A549 treated with CpdA at 1 μM for 4 hours (cell line): Measurements from ENCODE around the gene GPS1. TPM values are rescaled to one million over a fixed set of nuclear protein-coding genes. Genes with fewer than 3 reads are reported as not detected.

Experiments used
- total RNA-seq: library from RNA; stranded (reverse); fragments of 200-300 nt; extraction: Qiagen RNA extraction; gene quantifications from 5 replicates; pipeline ENCODE4 v1.2.3, GENCODE V29; 2022; ENCODE audit warnings: low read depth

Gene GPS1
- total RNA-seq = 101 to 142 TPM (median 137 TPM) in 5 replicates

DNA sequence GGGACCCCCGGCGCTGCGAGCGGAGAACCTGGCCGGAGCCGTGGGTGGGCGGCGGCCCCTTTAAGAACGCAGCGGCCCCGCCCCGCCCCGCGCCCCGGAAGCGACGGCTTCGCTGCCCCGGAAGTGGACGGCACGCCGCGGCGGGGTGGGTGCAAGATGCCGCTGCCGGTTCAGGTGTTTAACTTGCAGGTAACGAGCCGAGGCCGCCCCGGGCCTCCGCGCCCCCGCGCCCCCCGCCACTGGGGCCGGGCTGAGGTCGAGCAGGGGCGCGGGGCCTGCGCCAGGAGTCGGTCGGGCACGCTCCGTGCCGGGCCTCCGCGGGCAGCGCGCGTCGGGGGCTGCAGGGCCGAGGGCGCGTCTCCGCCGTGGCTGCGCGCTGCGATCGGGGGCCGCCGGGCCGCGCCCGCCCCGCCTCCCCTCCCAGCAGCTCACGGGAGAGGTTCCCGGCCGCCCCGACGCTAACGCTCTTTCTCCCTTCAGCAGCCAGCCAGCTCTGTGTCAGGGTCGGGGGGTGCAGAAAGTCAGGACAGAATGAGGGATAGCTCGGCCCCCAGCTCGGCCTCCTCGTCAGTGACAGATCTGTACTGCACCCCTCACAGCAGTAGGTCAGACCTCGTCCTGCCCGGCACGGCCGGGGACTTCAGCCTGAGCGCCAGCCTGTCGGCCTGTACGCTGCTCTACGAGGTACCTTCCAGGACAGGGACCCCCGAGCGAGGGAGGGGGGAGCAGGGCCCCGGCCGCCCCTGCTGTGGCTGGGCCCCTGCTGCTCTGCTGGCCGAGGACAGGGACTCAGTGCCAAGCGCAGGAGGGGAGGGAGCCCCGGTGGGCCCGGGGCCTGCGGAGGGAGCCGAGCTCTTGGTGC lies at the start of gene GPS1, which contains the start of gene RFNG:
TSS of gene GPS1 (plus strand) at position 123 of the 862 bp plus-strand sequence. CDS start at position 157, 34 bp downstream.
TSS of gene RFNG (minus strand) at position 36 of the 862 bp plus-strand sequence. CDS start 45 bp downstream, outside the sequence.

DNA sequence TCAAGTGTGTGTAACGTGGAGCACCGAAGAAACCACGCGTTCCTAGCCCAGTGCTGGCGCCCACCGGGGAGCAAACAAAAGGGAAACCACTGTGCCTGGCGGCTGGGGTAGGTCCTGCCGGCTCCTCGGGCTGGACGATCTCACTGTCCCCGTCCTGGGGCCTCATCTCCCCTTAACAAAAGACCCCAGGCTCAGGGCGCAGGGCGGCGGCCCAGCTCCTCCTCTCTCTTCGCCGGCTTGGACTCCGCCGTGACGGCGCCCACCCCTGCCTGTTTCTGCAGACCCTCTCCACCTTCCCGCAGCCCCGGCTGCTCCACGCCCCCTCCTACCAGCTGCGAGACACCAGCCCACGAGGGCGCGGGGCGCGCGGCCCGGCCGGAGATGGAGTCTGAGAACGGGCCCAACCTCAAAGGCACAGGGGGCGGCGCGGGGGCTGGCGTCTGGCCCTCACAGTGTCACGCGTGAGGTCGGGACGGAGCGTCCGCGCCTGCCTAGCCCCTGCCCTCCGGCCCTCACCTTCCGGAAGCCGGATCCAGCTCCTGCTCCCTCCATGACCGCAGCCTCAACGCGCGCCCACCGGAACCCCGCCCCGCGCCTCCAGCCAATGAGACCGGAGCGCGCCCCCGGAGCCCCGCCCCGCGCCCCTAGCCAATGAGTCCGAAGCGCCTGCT lies 29.3 kb upstream of the GPS1 start, which contains the start of gene CENPX:
TSS of gene CENPX (minus strand) at position 569 of the 671 bp plus-strand sequence. CDS start at position 552, 17 bp downstream.

DNA sequence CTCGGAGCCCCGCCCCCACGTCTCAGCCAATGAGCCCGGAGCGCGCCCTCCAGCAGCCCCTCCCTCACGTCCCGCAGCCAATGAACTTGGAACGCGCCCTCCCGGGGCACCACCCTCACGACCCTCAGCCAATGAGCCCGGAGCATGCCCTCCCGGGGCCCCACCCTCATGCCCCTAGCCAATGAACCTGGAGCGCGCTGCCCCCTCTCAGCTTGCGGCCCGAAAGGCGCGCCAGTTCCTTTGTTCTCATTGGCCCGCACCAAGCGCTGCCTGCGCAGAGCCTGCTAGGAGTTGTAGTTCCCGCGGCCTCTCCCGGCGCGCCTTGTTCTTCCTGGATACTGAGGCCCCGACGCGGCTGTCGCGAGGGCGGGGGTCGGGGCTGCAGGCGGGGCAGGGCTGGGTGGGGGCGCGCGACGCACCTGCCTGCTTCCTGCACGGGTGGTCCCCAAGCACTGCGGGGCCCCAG lies 28.7 kb upstream of the GPS1 start, which contains the start of gene LRRC45:
TSS of gene LRRC45 (plus strand) at position 325 of the 466 bp plus-strand sequence. CDS start 339 bp downstream, outside the sequence.

DNA sequence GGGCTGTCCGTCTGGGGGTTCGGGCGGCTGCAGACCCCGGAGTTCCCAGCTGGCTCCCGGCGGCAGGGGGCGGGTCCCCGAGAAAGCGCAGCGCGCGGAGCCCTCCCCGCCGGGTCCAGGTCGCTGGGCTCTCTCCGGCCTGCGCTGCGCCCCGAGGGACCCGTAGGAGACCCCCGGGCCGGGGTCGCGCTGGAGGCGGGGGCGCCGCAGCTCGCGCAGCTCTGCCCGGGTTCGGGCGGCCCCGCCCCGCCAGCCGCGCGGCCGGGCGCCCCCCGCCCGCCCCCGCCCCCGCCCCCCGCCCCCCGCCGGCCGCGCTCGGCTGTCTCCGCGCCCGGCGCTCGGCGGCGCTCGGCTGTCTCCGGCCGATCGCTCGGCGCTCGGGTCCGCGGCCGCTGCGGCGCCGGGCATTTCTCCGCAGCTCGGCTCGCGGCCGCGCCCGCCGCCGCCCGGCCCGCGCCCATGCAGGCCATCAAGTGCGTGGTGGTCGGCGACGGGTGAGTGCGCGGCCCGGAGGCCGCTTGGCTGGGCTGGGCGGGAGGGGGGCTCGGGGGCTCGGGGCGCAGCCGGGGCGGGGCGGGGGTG lies 20.3 kb upstream of the GPS1 start, which contains the start of gene RAC3:
TSS of gene RAC3 (plus strand) at position 376 of the 582 bp plus-strand sequence. CDS start at position 460, 84 bp downstream.

DNA sequence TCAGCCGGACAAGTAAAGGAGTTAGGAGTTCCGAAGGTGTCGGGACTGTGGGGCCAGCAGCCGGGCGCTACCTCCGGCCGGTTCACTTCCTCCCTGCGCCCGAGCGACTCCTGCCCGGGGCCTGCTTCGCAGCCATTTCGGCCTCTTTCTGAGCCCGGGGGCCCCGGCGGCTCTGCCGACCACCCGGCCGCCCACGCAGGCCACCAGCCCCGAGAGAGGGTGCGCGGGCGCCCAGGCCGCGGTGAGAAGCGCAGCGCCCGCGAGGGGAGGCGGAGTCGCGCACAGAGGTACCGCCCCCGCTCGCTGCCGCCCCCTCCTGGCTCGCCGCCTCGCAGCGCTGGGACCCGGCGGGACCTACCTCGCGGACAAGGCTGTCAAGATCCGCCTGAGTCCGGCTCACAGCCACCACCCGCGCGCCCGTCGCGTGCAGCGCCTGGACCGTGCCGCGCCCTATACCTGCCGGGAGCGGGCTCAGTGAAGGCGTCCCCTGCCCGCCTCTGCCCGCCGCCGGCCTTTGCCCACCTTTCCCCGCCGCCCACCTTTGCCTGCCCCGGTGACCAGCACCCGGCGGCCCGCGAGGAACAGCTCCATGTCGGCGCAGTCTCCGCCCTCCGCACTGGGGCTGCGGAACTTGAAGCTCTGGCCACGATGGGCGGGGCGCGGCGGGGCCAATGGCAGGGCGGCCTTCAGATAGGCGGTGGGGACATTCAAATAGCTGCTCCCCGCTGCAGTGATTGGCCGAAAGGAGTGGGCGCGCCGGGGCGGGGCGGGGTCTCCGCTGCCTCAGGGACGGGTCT lies 14.4 kb upstream of the GPS1 start, which contains the start of gene DCXR:
TSS of gene DCXR (minus strand) at position 606 of the 797 bp plus-strand sequence. CDS start at position 591, 15 bp downstream.

DNA sequence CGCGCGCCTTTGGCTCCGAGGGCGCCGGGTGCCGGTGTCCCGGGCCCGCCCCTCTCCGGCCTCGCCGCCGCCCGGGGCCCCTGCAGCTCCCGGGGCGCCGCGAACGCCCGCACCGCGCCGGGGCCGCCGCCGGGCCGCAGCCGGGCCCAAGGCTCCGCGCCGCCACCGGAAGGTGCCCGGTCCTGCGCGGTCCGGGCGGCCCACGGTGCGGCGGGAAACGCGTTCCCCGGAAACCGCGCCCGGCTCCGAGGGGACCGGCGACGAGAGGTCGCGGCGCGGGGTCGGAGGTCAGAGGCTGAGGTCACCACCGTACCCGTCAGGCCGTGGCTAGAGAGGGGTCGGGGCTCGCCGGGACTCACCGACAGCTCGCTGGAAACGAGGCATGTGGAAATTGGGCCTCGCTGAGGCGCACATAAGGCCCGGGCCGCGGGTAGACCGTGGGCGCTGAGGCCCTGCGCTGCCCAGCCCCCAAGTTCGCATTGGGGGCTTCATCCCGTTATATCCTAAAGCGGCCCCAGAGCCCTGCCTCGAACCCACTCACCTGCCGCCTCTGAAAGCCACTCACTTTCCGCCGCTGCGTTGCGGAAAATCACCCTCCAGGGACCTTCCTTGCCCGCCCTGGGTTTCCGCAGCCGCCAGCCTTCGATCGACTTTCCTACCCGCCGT lies 14.1 kb downstream of the GPS1 start, which contains the start of gene DUS1L:
TSS of gene DUS1L (minus strand) at position 167 of the 666 bp plus-strand sequence. CDS start 745 bp downstream, outside the sequence.

DNA sequence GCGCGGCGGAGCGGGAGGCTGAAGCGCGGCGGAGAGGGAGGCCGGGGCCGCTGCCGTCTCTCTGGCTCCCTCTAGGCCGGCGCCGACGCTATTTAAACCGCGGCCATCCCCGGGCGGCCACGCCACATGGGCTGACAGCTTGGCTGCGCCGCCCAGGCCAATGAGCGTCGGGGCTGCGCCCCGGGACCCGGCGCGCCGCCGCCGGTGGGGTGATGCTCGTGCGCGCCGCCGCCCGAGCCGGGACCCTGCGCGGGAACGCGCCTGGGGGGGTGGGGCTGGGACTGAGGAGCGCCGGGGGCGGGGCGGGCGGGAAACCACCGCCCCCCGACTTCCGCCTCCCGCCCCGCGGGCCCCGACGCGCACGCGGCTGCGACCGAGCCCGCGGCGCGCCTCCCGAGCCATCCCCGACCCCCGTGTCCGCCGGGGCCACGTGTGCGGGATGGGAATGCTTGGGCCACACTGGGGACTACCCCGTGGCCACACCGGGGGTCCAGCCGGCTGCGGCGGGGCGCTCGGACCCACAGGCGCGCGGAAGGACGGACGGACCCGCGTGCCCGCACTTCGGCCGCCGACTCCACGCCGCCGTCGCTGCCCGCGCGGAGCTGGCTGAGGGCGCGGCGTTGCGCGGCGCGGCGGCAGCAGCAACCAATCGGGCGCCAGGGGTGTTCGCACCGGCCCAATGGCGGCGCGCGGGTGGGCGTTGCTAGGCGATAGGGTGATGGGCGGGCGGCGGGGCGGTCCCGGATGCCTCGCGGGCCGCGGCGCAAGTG lies 46.7 kb downstream of the GPS1 start, which contains the start of gene FASN:
TSS of gene FASN (minus strand) at position 68 of the 770 bp plus-strand sequence. CDS start 1,791 bp downstream, outside the sequence.

Other genes starting within 250 kb of the GPS1 start
- 0.22 to 0.65 TPM (median 0.28 TPM) in 5 replicates for gene GCGR, start 247.7 kb upstream of the GPS1 start, total RNA-seq
- 78.9 to 105 TPM (median 92.0 TPM) in 5 replicates for gene MCRIP1, start 218.6 kb upstream of the GPS1 start, total RNA-seq
- 0.18 to 0.40 TPM in 2 of 5 replicates, not detected in the others for gene PPP1R27, start 216.8 kb upstream of the GPS1 start, total RNA-seq
- gene P4HB, start 191.4 kb upstream of the GPS1 start, total RNA-seq = 726 to 785 TPM (median 751 TPM) in 5 replicates
- 578 to 637 TPM (median 592 TPM) in 5 replicates for gene ARHGDIA, start 180.6 kb upstream of the GPS1 start, total RNA-seq
- gene ALYREF, start 160.3 kb upstream of the GPS1 start, total RNA-seq = 166 to 254 TPM (median 246 TPM) in 5 replicates
- gene ANAPC11, start 160.2 kb upstream of the GPS1 start, total RNA-seq = 192 to 295 TPM (median 277 TPM) in 5 replicates
- 0.16 to 1.0 TPM (median 0.59 TPM) in 5 replicates for gene NPB, start 149.7 kb upstream of the GPS1 start, total RNA-seq
- 13.1 to 16.7 TPM (median 15.8 TPM) in 5 replicates for gene PCYT2, start 140.5 kb upstream of the GPS1 start, total RNA-seq
- 29.4 to 47.5 TPM (median 40.8 TPM) in 5 replicates for gene SIRT7, start 133.7 kb upstream of the GPS1 start, total RNA-seq
- 36.7 to 45.6 TPM (median 42.2 TPM) in 5 replicates for gene MAFG, start 124.2 kb upstream of the GPS1 start, total RNA-seq
- 61.0 to 98.3 TPM (median 90.0 TPM) in 5 replicates for gene PYCR1, start 114.6 kb upstream of the GPS1 start, total RNA-seq
- not detected in 5 replicates for gene MYADML2, start 104.7 kb upstream of the GPS1 start, total RNA-seq
- gene NOTUM, start 90.7 kb upstream of the GPS1 start, total RNA-seq = 0.23 to 0.60 TPM (median 0.38 TPM) in 5 replicates
- gene ASPSCR1, start 74.3 kb upstream of the GPS1 start, total RNA-seq = 20.0 to 33.0 TPM (median 28.1 TPM) in 5 replicates
- gene CENPX, start 29.0 kb upstream of the GPS1 start, total RNA-seq = 147 to 209 TPM (median 190 TPM) in 5 replicates
- 11.4 to 18.8 TPM (median 14.2 TPM) in 5 replicates for gene LRRC45, start 28.6 kb upstream of the GPS1 start, total RNA-seq
- gene RAC3, start 20.2 kb upstream of the GPS1 start, total RNA-seq = 21.3 to 39.5 TPM (median 32.6 TPM) in 5 replicates
- 63.3 to 105 TPM (median 96.2 TPM) in 5 replicates for gene DCXR, start 14.2 kb upstream of the GPS1 start, total RNA-seq
- 14.4 to 26.4 TPM (median 23.6 TPM) in 5 replicates for gene RFNG, start 87 bp upstream of the GPS1 start, total RNA-seq
- gene DUS1L, start 13.9 kb downstream of the GPS1 start, total RNA-seq = 75.9 to 140 TPM (median 133 TPM) in 5 replicates
- 103 to 146 TPM (median 139 TPM) in 5 replicates for gene FASN, start 46.3 kb downstream of the GPS1 start, total RNA-seq
- 20.7 to 26.9 TPM (median 23.5 TPM) in 5 replicates for gene CCDC57, start 160.9 kb downstream of the GPS1 start, total RNA-seq
- gene SLC16A3, start 177.1 kb downstream of the GPS1 start, total RNA-seq = 88.1 to 110 TPM (median 107 TPM) in 5 replicates
- gene CSNK1D, start 221.8 kb downstream of the GPS1 start, total RNA-seq = 146 to 164 TPM (median 156 TPM) in 5 replicates